Measurements from ENCODE around the gene GPI. TPM values are rescaled to one million over a fixed set of nuclear protein-coding genes. Genes with fewer than 3 reads are reported as not detected.

GPI gene
- total and polyA plus RNA-seq, 2 of the 13 experiments (the other 11 are each of a cell fraction or from before 2014, with no cell fraction given) = 147 to 167 TPM

DNA sequence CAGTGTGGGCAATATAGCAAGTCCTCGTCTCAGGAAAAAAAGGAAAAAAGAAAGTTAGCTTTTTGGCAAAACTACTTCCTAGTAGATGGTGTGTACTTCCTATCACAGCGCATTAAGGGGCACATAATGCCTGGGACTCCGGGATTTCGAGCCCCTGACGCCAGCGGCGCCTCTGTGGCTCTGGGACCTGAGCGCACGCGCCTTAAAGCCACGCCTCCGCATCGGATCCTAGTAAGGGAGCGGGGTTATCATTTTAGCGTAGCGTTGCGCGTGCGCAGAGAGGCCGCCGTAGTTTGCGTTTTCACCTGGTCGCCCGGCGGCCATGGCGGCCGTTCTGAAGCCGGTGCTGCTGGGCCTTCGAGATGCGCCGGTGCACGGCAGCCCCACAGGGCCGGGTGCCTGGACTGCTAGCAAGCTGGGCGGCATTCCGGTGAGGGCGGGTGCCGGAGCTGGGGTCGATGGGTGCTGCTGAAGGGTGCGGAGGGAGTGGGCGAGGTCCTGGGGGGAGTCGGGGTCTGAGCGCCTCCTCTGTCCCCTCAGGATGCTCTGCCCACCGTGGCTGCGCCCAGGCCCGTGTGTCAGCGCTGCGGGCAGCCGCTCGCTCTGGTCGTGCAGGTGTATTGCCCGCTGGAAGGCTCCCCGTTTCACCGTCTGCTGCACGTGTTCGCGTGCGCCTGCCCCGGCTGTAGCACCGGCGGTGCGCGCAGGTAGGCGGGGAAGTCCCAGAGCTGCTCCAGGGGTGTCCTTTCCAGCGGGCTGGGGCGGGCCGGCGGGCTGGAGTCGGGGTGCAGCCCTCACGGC is 39.3 kb downstream of the GPI start, which contains the start of gene PDCD2L (continued):
- TF ChIP-seq, protein P1, sequence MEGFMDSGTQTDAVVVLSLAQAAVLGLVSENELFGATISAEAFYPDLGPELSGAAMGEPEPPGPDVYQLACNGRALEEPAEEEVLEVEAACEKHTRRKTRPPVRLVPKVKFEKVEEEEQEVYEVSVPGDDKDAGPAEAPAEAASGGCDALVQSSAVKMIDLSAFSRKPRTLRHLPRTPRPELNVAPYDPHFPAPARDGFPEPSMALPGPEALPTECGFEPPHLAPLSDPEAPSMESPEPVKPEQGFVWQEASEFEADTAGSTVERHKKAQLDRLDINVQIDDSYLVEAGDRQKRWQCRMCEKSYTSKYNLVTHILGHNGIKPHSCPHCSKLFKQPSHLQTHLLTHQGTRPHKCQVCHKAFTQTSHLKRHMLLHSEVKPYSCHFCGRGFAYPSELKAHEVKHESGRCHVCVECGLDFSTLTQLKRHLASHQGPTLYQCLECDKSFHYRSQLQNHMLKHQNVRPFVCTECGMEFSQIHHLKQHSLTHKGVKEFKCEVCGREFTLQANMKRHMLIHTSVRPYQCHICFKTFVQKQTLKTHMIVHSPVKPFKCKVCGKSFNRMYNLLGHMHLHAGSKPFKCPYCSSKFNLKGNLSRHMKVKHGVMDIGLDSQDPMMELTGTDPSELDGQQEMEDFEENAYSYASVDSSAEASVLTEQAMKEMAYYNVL (CRISPR knock-in tag; IDR thresholded peaks at IDR 0.05; ENCODE audit: borderline replicate concordance) = no peak
- peak; percentile 76 for TF ChIP-seq SALL1 (CRISPR knock-in tag; IDR thresholded peaks at IDR 0.05)
- peak; percentile 72; the same call in 1 of the 2 replicates for TF ChIP-seq ZBTB8A (CRISPR knock-in tag; IDR thresholded peaks at IDR 0.05; ENCODE audit: borderline replicate concordance, low read depth)
- TF ChIP-seq SOX6 (IDR thresholded peaks at IDR 0.05) = no peak
- TF ChIP-seq SOX6 (CRISPR knock-in tag; IDR thresholded peaks at IDR 0.05) = peak; percentile 50
- TF ChIP-seq IKZF4 (CRISPR knock-in tag; IDR thresholded peaks at IDR 0.05; ENCODE audit: borderline replicate concordance, low read depth, not compliant biosample characterization) = peak; percentile 93
- TF ChIP-seq, protein P2, sequence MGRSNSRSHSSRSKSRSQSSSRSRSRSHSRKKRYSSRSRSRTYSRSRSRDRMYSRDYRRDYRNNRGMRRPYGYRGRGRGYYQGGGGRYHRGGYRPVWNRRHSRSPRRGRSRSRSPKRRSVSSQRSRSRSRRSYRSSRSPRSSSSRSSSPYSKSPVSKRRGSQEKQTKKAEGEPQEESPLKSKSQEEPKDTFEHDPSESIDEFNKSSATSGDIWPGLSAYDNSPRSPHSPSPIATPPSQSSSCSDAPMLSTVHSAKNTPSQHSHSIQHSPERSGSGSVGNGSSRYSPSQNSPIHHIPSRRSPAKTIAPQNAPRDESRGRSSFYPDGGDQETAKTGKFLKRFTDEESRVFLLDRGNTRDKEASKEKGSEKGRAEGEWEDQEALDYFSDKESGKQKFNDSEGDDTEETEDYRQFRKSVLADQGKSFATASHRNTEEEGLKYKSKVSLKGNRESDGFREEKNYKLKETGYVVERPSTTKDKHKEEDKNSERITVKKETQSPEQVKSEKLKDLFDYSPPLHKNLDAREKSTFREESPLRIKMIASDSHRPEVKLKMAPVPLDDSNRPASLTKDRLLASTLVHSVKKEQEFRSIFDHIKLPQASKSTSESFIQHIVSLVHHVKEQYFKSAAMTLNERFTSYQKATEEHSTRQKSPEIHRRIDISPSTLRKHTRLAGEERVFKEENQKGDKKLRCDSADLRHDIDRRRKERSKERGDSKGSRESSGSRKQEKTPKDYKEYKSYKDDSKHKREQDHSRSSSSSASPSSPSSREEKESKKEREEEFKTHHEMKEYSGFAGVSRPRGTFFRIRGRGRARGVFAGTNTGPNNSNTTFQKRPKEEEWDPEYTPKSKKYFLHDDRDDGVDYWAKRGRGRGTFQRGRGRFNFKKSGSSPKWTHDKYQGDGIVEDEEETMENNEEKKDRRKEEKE (IDR thresholded peaks at IDR 0.05) = no peak
- TF ChIP-seq TCF7L2 (IDR thresholded peaks at IDR 0.05; ENCODE audit: low read depth, low read length) = no peak
- TF ChIP-seq GABPA (IDR thresholded peaks at IDR 0.05; ENCODE audit: low read depth, low read length) = no peak
- no peak for TF ChIP-seq GABPA (CRISPR knock-in tag; IDR thresholded peaks at IDR 0.05; ENCODE audit: low read depth)
- peak; percentile 49 for TF ChIP-seq ZNF121 (CRISPR knock-in tag; IDR thresholded peaks at IDR 0.05)
- TF ChIP-seq, protein P3, sequence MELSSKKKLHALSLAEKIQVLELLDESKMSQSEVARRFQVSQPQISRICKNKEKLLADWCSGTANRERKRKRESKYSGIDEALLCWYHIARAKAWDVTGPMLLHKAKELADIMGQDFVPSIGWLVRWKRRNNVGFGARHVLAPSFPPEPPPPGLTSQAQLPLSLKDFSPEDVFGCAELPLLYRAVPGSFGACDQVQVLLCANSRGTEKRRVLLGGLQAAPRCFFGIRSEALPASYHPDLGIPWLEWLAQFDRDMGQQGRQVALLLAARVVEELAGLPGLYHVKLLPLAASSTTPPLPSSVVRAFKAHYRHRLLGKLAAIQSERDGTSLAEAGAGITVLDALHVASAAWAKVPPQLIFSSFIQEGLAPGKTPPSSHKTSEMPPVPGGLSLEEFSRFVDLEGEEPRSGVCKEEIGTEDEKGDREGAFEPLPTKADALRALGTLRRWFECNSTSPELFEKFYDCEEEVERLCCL (CRISPR knock-in tag; IDR thresholded peaks at IDR 0.05; ENCODE audit: borderline replicate concordance) = peak; percentile 30; the same call in 1 of the 2 replicates
- no peak for TF ChIP-seq ZNF850 (CRISPR knock-in tag; conservative IDR thresholded peaks at IDR 0.05)
- TF ChIP-seq NFATC3 (CRISPR knock-in tag; IDR thresholded peaks at IDR 0.05) = no peak
- TF ChIP-seq, protein P4, sequence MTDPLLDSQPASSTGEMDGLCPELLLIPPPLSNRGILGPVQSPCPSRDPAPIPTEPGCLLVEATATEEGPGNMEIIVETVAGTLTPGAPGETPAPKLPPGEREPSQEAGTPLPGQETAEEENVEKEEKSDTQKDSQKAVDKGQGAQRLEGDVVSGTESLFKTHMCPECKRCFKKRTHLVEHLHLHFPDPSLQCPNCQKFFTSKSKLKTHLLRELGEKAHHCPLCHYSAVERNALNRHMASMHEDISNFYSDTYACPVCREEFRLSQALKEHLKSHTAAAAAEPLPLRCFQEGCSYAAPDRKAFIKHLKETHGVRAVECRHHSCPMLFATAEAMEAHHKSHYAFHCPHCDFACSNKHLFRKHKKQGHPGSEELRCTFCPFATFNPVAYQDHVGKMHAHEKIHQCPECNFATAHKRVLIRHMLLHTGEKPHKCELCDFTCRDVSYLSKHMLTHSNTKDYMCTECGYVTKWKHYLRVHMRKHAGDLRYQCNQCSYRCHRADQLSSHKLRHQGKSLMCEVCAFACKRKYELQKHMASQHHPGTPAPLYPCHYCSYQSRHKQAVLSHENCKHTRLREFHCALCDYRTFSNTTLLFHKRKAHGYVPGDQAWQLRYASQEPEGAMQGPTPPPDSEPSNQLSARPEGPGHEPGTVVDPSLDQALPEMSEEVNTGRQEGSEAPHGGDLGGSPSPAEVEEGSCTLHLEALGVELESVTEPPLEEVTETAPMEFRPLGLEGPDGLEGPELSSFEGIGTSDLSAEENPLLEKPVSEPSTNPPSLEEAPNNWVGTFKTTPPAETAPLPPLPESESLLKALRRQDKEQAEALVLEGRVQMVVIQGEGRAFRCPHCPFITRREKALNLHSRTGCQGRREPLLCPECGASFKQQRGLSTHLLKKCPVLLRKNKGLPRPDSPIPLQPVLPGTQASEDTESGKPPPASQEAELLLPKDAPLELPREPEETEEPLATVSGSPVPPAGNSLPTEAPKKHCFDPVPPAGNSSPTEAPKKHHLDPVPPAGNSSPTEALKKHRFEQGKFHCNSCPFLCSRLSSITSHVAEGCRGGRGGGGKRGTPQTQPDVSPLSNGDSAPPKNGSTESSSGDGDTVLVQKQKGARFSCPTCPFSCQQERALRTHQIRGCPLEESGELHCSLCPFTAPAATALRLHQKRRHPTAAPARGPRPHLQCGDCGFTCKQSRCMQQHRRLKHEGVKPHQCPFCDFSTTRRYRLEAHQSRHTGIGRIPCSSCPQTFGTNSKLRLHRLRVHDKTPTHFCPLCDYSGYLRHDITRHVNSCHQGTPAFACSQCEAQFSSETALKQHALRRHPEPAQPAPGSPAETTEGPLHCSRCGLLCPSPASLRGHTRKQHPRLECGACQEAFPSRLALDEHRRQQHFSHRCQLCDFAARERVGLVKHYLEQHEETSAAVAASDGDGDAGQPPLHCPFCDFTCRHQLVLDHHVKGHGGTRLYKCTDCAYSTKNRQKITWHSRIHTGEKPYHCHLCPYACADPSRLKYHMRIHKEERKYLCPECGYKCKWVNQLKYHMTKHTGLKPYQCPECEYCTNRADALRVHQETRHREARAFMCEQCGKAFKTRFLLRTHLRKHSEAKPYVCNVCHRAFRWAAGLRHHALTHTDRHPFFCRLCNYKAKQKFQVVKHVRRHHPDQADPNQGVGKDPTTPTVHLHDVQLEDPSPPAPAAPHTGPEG (CRISPR knock-in tag; IDR thresholded peaks at IDR 0.05) = peak; percentile 77
- TF ChIP-seq NR2C2 (CRISPR knock-in tag; IDR thresholded peaks at IDR 0.05; ENCODE audit: borderline replicate concordance) = peak; percentile 55
- no peak for TF ChIP-seq JUN (CRISPR knock-in tag; IDR thresholded peaks at IDR 0.05)
